Fibroblast of skin of right biceps (primary cell): ENCODE measurements around the gene PNMA1.
A peak's percentile ranks its signal among the peaks of the same experiment; 100 is the strongest.
"Not testable (repeated sequence)": the region's sequence is repeated elsewhere in the genome, so short reads cannot be mapped to it uniquely, and the experiment has no call there.

Experiments used
- DNase-seq: peaks from one replicate; pipeline ENCODE4 v3.0.0-alpha.2; 2013

PNMA1 gene

GRCh38 chr14:73713206-73713802 is 880 bp downstream of the PNMA1 start:
- DNase-seq = no peak

- no peak for DNase-seq
Observed at GRCh38 chr14:73712540-73713180, 1.5 kb downstream of the PNMA1 start.

- DNase-seq = no peak
Observed at GRCh38 chr14:73712071-73712506, 2.1 kb downstream of the PNMA1 start.

- no peak for DNase-seq
Observed at GRCh38 chr14:73710737-73711136, 3.4 kb downstream of the PNMA1 start.

GRCh38 chr14:73709904-73710469 is 4.2 kb downstream of the PNMA1 start:
- DNase-seq = no peak

- DNase-seq = not testable (repeated sequence)
Observed at GRCh38 chr14:73708076-73708475, 6.1 kb downstream of the PNMA1 start.

- DNase-seq = no peak
Observed at GRCh38 chr14:73700325-73700724, 13.9 kb downstream of the PNMA1 start.

GRCh38 chr14:73696466-73697400 is 17.5 kb downstream of the PNMA1 start:
- DNase-seq = peak; percentile 79

- no peak for DNase-seq
Observed at GRCh38 chr14:73695997-73696396, 18.2 kb downstream of the PNMA1 start.

- DNase-seq = no peak
Observed at GRCh38 chr14:73695082-73695481, 19.1 kb downstream of the PNMA1 start.

GRCh38 chr14:73694083-73694482 is 20.1 kb downstream of the PNMA1 start:
- DNase-seq = no peak

- no peak for DNase-seq
Observed at GRCh38 chr14:73686901-73687300, 27.3 kb downstream of the PNMA1 start.

- no peak for DNase-seq
Observed at GRCh38 chr14:73685328-73685727, 28.9 kb downstream of the PNMA1 start.

GRCh38 chr14:73684627-73685026 is 29.6 kb downstream of the PNMA1 start:
- no peak for DNase-seq

GRCh38 chr14:73680821-73681220 is 33.4 kb downstream of the PNMA1 start:
- DNase-seq = no peak

- no peak for DNase-seq
Observed at GRCh38 chr14:73678698-73679097, 35.5 kb downstream of the PNMA1 start.

GRCh38 chr14:73674986-73675385 is 39.2 kb downstream of the PNMA1 start:
- DNase-seq = no peak

- DNase-seq = no peak
Observed at GRCh38 chr14:73667854-73668253, 46.3 kb downstream of the PNMA1 start.

- no peak for DNase-seq
Observed at GRCh38 chr14:73666583-73666982, 47.6 kb downstream of the PNMA1 start.

GRCh38 chr14:73665130-73665529 is 49.1 kb downstream of the PNMA1 start:
- no peak for DNase-seq

- DNase-seq = no peak
Observed at GRCh38 chr14:73663548-73664212, 50.5 kb downstream of the PNMA1 start.

GRCh38 chr14:73662487-73662943 is 51.7 kb downstream of the PNMA1 start:
- peak; percentile 96 for DNase-seq

- peak; percentile 7 for DNase-seq
Observed at GRCh38 chr14:73661872-73662271, 52.3 kb downstream of the PNMA1 start.
